ENCODE results near the gene SEMG2. TPM values are rescaled to one million over a fixed set of nuclear protein-coding genes. Genes with fewer than 3 reads are reported as not detected.

The SEMG2 gene
- polyA plus RNA-seq, 1 experiment = not detected

- POLR2A ChIA-PET = no interaction called here
- DNase-seq (ENCODE audit: low read depth, low spot score) = no peak
- TF ChIP-seq CTCF (IDR thresholded peaks at IDR 0.05; ENCODE audit: low read depth, low read length) = no peak
- H3K9me3 ChIP-seq (ENCODE audit: control insufficient read depth, insufficient read depth, low read length) = no peaks in the 10 kb centered on the region
- H3K4me3 ChIP-seq (ENCODE audit: low read depth, low read length) = no peak overlapping the region
- no peak overlapping the region for H3K27ac ChIP-seq (ENCODE audit: low read depth, low read length)
- CTCF ChIA-PET = no interaction called here
- H3K27me3 ChIP-seq (ENCODE audit: control insufficient read depth, insufficient read depth, low read length) = no peaks in the 10 kb centered on the region
These were observed 31.3 kb upstream of the SEMG2 start for GRCh38 chr20:45189861-45190260.

GRCh38 chr20:45191926-45192325 is 29.2 kb upstream of the SEMG2 start:
- H3K27ac ChIP-seq (ENCODE audit: low read depth, low read length) = no peak overlapping the region
- no peaks in the 10 kb centered on the region for H3K9me3 ChIP-seq (ENCODE audit: control insufficient read depth, insufficient read depth, low read length)
- H3K4me3 ChIP-seq (ENCODE audit: low read depth, low read length) = no peak overlapping the region
- no peak for TF ChIP-seq CTCF (IDR thresholded peaks at IDR 0.05; ENCODE audit: low read depth, low read length)
- DNase-seq (ENCODE audit: low read depth, low spot score) = no peak
- POLR2A ChIA-PET = no interaction called here
- H3K27me3 ChIP-seq (ENCODE audit: control insufficient read depth, insufficient read depth, low read length) = no peaks in the 10 kb centered on the region
- CTCF ChIA-PET = interaction anchor here (0.6 to 1.1 kb wide), 2 partner anchors 79 to 102 kb away, joined by 3 read pairs; no protein-coding TSS in a partner anchor

- Histone ChIP-seq H3K27me3 (ENCODE audit: control insufficient read depth, insufficient read depth, low read length) (no peaks in the 10 kb centered on the region), H3K4me3 (ENCODE audit: low read depth, low read length) (no peak overlapping the region), H3K27ac (ENCODE audit: low read depth, low read length) (no peak overlapping the region), H3K9me3 (ENCODE audit: control insufficient read depth, insufficient read depth, low read length) (no peaks in the 10 kb centered on the region)
- POLR2A ChIA-PET = no interaction called here
- CTCF ChIA-PET = interaction anchor here (1.1 kb wide), 1 partner anchor 81 kb away, joined by 3 read pairs; no protein-coding TSS in a partner anchor
- DNase-seq (ENCODE audit: low read depth, low spot score) = no peak
- TF ChIP-seq CTCF (IDR thresholded peaks at IDR 0.05; ENCODE audit: low read depth, low read length) = no peak
These were observed 27.8 kb upstream of the SEMG2 start for GRCh38 chr20:45193331-45193730.

GRCh38 chr20:45206725-45207124 is 14.4 kb upstream of the SEMG2 start, which contains the start of gene SEMG1:
Gene SEMG1, plus strand, starts transcription at chr20:45207033. Its CDS starts 21 bp downstream, at chr20:45207054.
- ChIA-PET CTCF (no interaction called here), POLR2A (no interaction called here)
- no peak for DNase-seq (ENCODE audit: low read depth, low spot score)
- no peaks in the 10 kb centered on the region for H3K9me3 ChIP-seq (ENCODE audit: control insufficient read depth, insufficient read depth, low read length)
- no peak within 1 kb of the TSS for H3K27ac ChIP-seq (ENCODE audit: low read depth, low read length)
- H3K27me3 ChIP-seq (ENCODE audit: control insufficient read depth, insufficient read depth, low read length) = no peaks in the 10 kb centered on the region
- H3K4me3 ChIP-seq (ENCODE audit: low read depth, low read length) = no peak within 1 kb of the TSS
- TF ChIP-seq CTCF (IDR thresholded peaks at IDR 0.05; ENCODE audit: low read depth, low read length) = no peak

- no peak for DNase-seq (ENCODE audit: low read depth, low spot score)
- H3K4me3 ChIP-seq (ENCODE audit: low read depth, low read length) = no peak overlapping the region
- TF ChIP-seq CTCF (IDR thresholded peaks at IDR 0.05; ENCODE audit: low read depth, low read length) = no peak
- no peak overlapping the region for H3K27ac ChIP-seq (ENCODE audit: low read depth, low read length)
- ChIA-PET CTCF (no interaction called here), POLR2A (no interaction called here)
- no peaks in the 10 kb centered on the region for H3K9me3 ChIP-seq (ENCODE audit: control insufficient read depth, insufficient read depth, low read length)
- H3K27me3 ChIP-seq (ENCODE audit: control insufficient read depth, insufficient read depth, low read length) = no peaks in the 10 kb centered on the region
These were observed 11.2 kb upstream of the SEMG2 start for GRCh38 chr20:45209924-45210323.
